ENCODE data around the gene TRIM67.
"Not testable (repeated sequence)": the region's sequence is repeated elsewhere in the genome, so short reads cannot be mapped to it uniquely, and the experiment has no call there.

The TRIM67 gene

DNA sequence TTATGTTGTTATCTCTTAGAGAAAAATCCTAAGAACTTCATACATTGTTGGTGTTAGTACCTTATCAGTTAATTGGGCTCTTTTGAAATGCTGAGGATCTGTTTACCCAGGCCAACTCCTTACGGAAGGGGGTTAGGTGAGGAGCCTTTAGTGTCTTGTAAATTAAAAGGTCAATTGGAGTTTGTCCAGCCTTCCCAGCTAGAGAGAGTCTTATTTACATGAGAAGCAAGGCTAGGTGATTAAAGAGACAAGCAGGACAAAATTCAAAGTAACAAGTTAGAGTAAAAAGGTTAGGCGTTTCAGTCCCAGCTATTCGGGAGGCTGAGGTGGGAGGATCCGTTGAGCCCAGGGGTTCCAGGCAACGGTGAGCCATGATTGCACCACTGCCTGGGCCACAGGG is 50.4 kb downstream of the TRIM67 start:
- H3K36me3 ChIP-seq (ENCODE audit: control insufficient read depth, low read depth, low read length); H3K9ac ChIP-seq (ENCODE audit: low read length); H3K27ac ChIP-seq (ENCODE audit: low read length); H3K4me1 ChIP-seq (ENCODE audit: control insufficient read depth, low read depth, low read length); H3K4me3 ChIP-seq (ENCODE audit: low read length); H3K9me3 ChIP-seq (ENCODE audit: control insufficient read depth, low read depth, low read length): not testable (repeated sequence)
- H3K27me3 ChIP-seq (ENCODE audit: control insufficient read depth, insufficient read depth, low read length): peaks cover 71% of the 10 kb centered on the region

DNA sequence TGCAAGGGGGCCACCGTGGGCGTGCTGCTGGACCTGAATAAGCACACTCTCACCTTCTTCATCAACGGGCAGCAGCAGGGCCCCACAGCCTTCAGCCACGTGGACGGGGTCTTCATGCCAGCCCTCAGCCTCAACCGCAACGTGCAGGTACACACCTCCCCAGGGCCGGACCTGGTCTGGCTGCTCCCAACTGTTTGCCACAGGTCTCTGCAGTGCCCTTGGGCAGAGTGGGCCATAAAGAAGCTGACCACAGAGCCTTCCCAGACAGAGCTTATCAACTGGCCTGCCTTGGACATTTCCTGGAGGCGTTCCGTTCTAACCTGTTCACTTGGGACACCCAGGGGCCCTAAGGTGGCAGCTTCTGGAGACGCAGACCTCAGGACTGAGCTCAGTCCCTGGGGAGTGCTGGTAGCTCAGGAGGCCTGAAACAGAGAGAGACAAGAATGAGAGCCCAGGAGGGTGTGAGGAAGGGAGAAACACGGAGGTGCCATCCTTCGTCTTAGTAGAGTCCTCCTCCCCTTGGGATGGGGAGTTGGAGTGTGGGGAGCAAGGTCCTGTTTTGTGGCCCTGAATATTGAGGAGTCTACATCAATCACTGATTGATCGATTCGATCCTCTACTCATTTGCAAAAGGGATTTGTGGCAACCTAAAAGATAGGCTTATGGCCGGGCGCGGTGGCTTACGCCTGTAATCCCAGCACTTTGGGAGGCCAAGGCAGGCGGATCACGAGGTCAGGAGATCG is 52.1 kb downstream of the TRIM67 start:
- Histone ChIP-seq H3K27me3 (ENCODE audit: control insufficient read depth, insufficient read depth, low read length) (peaks cover 83% of the 10 kb centered on the region), H3K36me3 (ENCODE audit: control insufficient read depth, low read depth, low read length) (no peaks in the 10 kb centered on the region), H3K9me3 (ENCODE audit: control insufficient read depth, low read depth, low read length) (no peaks in the 10 kb centered on the region), H3K4me3 (ENCODE audit: low read length) (no peak overlapping the region), H3K9ac (ENCODE audit: low read length) (no peak overlapping the region), H3K4me1 (ENCODE audit: control insufficient read depth, low read depth, low read length) (no peaks in the 10 kb centered on the region), H3K27ac (ENCODE audit: low read length) (no peak overlapping the region)

DNA sequence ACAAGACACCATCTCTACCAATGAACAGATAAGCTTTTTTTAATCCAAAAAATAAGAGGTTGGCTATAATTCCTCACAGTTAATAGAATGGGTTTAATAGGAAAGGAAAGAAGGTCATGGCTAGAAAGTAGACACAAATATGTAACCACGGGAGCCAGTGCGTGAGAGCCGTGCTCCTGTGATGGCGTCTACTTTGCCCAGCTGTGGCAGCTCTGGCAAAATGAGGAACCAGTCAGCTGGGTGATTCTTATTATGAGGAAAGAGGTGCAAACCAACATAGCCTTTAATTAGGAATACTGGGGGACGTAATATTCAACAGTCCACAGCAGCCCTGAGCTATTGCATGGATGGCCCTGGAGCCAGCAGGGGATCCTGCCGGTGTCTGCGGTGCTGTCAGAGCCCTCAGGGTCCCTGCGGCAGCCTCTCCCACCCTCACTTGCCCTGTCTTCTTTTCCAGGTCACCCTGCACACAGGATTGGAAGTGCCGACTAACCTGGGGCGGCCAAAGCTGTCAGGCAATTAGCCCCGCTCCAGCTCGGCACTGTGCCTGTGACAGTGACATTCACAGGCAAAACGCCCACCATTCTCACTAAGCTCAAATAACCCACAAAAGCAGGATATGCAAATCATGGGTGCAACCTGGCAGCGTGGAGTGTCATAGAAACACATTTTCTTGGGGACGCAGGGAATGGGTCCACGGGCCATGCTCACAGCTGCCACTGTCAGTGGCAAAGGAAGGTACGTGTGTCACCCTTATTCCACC is 53.2 kb downstream of the TRIM67 start:
- H3K36me3 ChIP-seq (ENCODE audit: control insufficient read depth, low read depth, low read length): no peaks in the 10 kb centered on the region
- H3K4me3 ChIP-seq (ENCODE audit: low read length): no peak overlapping the region
- no peak overlapping the region for H3K9ac ChIP-seq (ENCODE audit: low read length)
- H3K9me3 ChIP-seq (ENCODE audit: control insufficient read depth, low read depth, low read length): no peaks in the 10 kb centered on the region
- H3K4me1 ChIP-seq (ENCODE audit: control insufficient read depth, low read depth, low read length): no peaks in the 10 kb centered on the region
- H3K27ac ChIP-seq (ENCODE audit: low read length): no peak overlapping the region
- peaks cover 89% of the 10 kb centered on the region for H3K27me3 ChIP-seq (ENCODE audit: control insufficient read depth, insufficient read depth, low read length)

DNA sequence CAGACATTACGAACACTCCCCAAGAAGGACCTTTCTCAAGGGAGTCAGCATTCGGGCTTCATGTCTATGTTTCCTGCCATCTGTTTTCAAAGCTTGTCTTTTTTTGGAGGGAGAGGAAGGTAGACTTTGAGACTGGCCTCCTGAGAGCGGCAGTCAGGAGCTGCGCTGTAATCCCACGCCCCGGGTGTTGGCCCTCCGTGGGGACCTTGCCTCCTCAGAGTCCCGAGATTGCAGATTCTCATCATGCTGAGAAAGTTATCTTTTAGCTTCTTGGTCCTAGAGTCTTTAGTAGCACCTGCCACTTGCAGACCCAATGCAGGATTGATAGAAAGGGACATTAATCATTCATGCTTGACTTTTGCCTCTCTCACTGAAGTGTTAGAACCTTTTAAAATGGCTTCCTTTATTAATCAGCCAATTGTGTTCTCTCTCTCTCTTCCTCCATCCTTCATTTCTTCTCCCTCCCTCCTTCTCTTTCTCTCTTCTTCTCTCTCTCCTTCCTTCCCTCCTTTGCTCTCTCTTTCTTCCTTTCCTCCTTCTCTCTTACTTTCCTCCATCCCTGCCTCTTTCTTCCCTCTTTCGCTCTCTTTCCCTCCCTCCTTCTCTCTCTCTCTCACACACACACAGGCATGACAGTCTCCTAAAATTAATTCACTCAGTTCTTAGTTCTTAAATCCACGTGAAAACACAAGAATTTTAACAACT is 54.0 kb downstream of the TRIM67 start:
- no peak overlapping the region for H3K9ac ChIP-seq (ENCODE audit: low read length)
- H3K27ac ChIP-seq (ENCODE audit: low read length): no peak overlapping the region
- H3K4me3 ChIP-seq (ENCODE audit: low read length): no peak overlapping the region
- no peaks in the 10 kb centered on the region for H3K36me3 ChIP-seq (ENCODE audit: control insufficient read depth, low read depth, low read length)
- no peaks in the 10 kb centered on the region for H3K9me3 ChIP-seq (ENCODE audit: control insufficient read depth, low read depth, low read length)
- peaks cover 82% of the 10 kb centered on the region for H3K27me3 ChIP-seq (ENCODE audit: control insufficient read depth, insufficient read depth, low read length)
- no peaks in the 10 kb centered on the region for H3K4me1 ChIP-seq (ENCODE audit: control insufficient read depth, low read depth, low read length)

DNA sequence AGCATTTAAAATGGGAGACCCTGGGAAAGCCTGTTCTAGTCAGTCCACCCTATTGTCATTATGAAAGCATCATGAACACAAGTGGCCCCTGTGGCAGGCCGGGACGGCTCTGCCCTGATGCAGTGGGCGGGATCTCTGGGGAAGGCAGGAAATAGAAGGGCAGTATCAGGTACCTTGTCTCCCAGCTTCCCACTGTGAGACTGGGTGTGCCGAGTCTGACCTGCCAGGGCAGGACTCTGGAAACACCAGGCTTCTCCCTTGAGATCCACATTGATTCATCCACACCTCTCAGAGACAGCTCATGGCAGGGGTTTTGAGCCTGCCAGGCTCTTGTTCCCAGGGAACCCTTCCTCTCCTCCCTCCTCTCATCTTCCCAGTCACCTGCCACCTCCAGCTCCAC is 54.6 kb downstream of the TRIM67 start:
- no peaks in the 10 kb centered on the region for H3K4me1 ChIP-seq (ENCODE audit: control insufficient read depth, low read depth, low read length)
- no peak overlapping the region for H3K4me3 ChIP-seq (ENCODE audit: low read length)
- H3K27me3 ChIP-seq (ENCODE audit: control insufficient read depth, insufficient read depth, low read length): peaks cover 81% of the 10 kb centered on the region
- no peaks in the 10 kb centered on the region for H3K9me3 ChIP-seq (ENCODE audit: control insufficient read depth, low read depth, low read length)
- H3K27ac ChIP-seq (ENCODE audit: low read length): no peak overlapping the region
- no peak overlapping the region for H3K9ac ChIP-seq (ENCODE audit: low read length)
- no peaks in the 10 kb centered on the region for H3K36me3 ChIP-seq (ENCODE audit: control insufficient read depth, low read depth, low read length)

DNA sequence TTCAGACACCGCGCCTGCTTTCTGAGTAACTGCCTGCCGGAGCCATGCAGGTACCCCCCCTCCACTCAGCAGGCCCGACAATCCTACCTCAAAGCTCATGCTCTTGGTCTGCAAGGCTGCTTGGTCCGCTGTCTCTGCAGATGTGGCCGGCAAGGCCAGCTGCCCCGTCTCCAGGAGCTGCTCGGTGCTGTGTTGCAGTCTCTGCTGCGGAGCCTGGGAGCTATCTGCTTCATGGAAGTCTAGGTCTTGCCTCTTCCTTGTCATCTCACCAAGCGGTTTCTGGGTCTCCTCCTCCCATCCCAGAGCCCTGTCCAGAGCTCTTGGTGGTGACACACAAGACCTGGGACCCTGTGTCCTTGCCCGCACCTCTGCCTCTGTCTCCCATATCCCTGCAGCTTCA is 55.2 kb downstream of the TRIM67 start:
- H3K9ac ChIP-seq (ENCODE audit: low read length): no peak overlapping the region
- H3K27ac ChIP-seq (ENCODE audit: low read length): no peak overlapping the region
- H3K27me3 ChIP-seq (ENCODE audit: control insufficient read depth, insufficient read depth, low read length): peaks cover 75% of the 10 kb centered on the region
- no peaks in the 10 kb centered on the region for H3K36me3 ChIP-seq (ENCODE audit: control insufficient read depth, low read depth, low read length)
- no peaks in the 10 kb centered on the region for H3K4me1 ChIP-seq (ENCODE audit: control insufficient read depth, low read depth, low read length)
- no peaks in the 10 kb centered on the region for H3K9me3 ChIP-seq (ENCODE audit: control insufficient read depth, low read depth, low read length)
- no peak overlapping the region for H3K4me3 ChIP-seq (ENCODE audit: low read length)

DNA sequence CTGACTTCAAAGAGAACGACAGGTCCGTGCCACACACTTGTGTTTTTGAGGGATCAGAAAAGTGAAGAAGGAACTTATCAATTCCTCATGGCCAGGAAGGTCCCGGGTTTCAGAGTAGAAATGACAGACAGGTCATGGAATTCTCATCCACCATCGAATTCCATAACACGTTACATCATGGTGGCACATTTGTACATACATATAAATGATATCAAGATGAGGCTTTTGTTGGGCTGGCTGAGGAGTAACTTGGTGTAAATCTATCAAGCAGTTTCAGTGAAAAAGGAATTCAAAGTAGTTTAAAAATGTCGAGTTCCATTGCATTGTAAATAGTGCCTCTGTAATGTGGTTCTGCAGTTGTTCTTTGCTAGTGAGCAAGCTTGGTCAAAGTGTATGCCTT is 56.2 kb downstream of the TRIM67 start:
- Histone ChIP-seq H3K4me1 (ENCODE audit: control insufficient read depth, low read depth, low read length) (no peaks in the 10 kb centered on the region), H3K4me3 (ENCODE audit: low read length) (no peak overlapping the region), H3K9me3 (ENCODE audit: control insufficient read depth, low read depth, low read length) (no peaks in the 10 kb centered on the region), H3K36me3 (ENCODE audit: control insufficient read depth, low read depth, low read length) (no peaks in the 10 kb centered on the region), H3K27me3 (ENCODE audit: control insufficient read depth, insufficient read depth, low read length) (peaks cover 65% of the 10 kb centered on the region), H3K9ac (ENCODE audit: low read length) (no peak overlapping the region), H3K27ac (ENCODE audit: low read length) (no peak overlapping the region)

DNA sequence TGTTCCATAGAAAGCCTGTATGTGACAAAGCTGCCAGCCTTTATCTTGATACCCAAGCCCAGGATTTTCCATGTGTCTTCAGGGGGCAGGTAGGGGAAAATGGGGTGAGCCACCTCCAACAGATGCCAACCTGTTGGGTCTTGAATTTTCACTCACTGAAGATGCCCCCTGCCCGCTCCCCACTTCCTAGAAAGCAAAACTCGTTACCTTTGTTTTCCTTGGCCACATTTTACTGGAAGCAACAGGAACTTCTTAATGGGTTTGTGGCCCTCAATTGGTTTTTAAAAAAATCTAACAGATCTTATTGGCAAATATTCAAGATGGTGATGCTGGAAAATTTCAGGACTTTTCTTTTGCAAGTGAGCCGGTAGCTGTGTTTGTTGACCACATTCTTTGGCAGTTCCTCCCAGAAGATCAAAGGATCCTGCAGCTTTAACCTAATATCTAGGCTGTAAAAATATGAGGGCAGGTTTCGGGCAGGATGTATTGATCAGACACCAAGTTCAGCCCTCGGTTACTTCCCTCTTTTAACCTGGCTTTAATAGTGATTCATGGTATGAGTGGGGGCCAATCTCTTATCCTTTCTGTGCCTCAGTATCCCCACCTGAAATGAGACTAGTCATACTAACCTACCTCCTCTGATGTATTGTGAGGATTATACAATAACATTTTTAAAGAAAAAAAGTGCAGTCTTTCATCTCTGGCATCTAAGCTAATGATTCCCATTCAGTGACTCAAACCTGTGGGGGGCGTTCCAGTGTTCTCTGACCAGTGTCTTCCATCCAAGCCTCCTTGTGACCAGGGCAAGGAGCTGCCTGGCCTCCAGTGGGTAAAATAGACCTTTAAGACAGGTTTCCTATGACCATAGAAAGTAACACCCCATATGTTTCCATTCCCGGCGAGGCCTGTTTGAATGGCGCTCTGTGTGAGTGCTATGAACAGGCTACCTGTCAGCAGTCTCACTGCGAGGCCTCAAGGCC is 57.9 kb downstream of the TRIM67 start:
- Histone ChIP-seq H3K9me3 (ENCODE audit: control insufficient read depth, low read depth, low read length) (no peaks in the 10 kb centered on the region), H3K4me1 (ENCODE audit: control insufficient read depth, low read depth, low read length) (no peaks in the 10 kb centered on the region), H3K27me3 (ENCODE audit: control insufficient read depth, insufficient read depth, low read length) (peaks cover 48% of the 10 kb centered on the region), H3K9ac (ENCODE audit: low read length) (no peak overlapping the region), H3K36me3 (ENCODE audit: control insufficient read depth, low read depth, low read length) (peaks cover 8% of the 10 kb centered on the region), H3K27ac (ENCODE audit: low read length) (no peak overlapping the region), H3K4me3 (ENCODE audit: low read length) (no peak overlapping the region)

DNA sequence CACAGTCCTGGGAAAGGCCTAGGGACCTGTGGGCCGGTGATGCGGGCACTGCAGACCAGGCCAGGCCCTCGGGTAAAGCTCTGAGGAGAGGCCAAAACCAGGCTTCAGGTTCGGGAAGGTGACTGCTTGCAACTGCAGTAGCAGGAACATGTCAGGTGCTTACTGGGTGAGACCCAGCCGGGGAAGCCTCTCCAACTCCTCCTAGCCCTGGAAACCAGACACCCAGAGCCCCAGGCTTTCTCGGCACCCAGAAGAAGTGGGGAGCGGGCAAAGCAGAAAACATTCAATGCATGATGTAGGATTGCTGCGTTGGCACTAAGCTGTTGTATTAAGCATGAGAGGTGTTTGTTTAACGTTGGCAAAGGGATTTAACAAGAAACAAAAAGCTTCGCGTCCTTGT is 58.9 kb downstream of the TRIM67 start:
- H3K9me3 ChIP-seq (ENCODE audit: control insufficient read depth, low read depth, low read length): no peaks in the 10 kb centered on the region
- H3K4me3 ChIP-seq (ENCODE audit: low read length): no peak overlapping the region
- H3K27me3 ChIP-seq (ENCODE audit: control insufficient read depth, insufficient read depth, low read length): peaks cover 38% of the 10 kb centered on the region
- H3K27ac ChIP-seq (ENCODE audit: low read length): no peak overlapping the region
- H3K9ac ChIP-seq (ENCODE audit: low read length): no peak overlapping the region
- peaks cover 15% of the 10 kb centered on the region for H3K36me3 ChIP-seq (ENCODE audit: control insufficient read depth, low read depth, low read length)
- H3K4me1 ChIP-seq (ENCODE audit: control insufficient read depth, low read depth, low read length): no peaks in the 10 kb centered on the region

DNA sequence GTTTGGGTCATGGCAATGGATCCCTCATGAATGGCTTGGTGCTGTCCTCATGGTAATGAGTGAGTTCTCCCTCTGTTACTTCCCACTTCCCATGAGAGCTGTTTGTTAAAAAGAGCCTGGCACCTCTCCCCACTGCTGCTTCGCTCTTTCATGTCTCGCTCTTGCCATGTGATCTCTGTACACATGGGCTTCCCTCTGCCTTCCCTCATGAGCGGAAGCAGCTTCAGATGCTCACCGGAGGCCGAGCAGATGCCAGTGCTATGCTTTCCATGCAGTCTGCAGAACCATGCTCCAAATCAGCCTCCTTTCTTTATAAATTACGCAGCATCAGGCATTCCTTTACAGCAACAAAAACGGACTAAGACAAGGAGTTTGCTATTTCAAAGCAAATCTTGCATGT is 64.3 kb downstream of the TRIM67 start:
- no peaks in the 10 kb centered on the region for H3K27me3 ChIP-seq (ENCODE audit: control insufficient read depth, insufficient read depth, low read length)
- H3K4me1 ChIP-seq (ENCODE audit: control insufficient read depth, low read depth, low read length): no peaks in the 10 kb centered on the region
- H3K36me3 ChIP-seq (ENCODE audit: control insufficient read depth, low read depth, low read length): peaks cover 15% of the 10 kb centered on the region
- no peak overlapping the region for H3K9ac ChIP-seq (ENCODE audit: low read length)
- no peak overlapping the region for H3K27ac ChIP-seq (ENCODE audit: low read length)
- H3K9me3 ChIP-seq (ENCODE audit: control insufficient read depth, low read depth, low read length): no peaks in the 10 kb centered on the region
- no peak overlapping the region for H3K4me3 ChIP-seq (ENCODE audit: low read length)

DNA sequence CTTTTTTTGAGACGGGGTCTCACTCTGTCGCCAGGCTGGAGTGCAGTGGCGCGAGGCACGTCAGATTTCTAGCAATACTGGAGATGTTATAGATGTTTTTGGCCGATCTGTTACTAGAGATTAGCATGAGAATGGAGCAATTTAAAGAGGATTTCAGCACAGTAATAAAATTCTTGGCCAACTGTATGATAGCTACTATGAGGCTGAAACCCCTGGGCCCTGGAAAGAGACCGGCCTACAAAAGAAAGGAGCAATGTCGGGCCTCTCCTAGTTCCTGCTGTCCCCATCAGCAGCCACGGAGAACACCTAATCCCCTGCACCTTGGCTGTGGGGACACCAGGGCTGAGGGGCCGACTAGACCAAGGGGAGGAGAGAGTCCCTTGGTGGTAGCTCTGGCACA is 69.7 kb downstream of the TRIM67 start:
- Histone ChIP-seq H3K36me3 (ENCODE audit: control insufficient read depth, low read depth, low read length) (no peaks in the 10 kb centered on the region), H3K4me3 (ENCODE audit: low read length) (no peak overlapping the region), H3K27ac (ENCODE audit: low read length) (no peak overlapping the region), H3K9me3 (ENCODE audit: control insufficient read depth, low read depth, low read length) (no peaks in the 10 kb centered on the region), H3K4me1 (ENCODE audit: control insufficient read depth, low read depth, low read length) (no peaks in the 10 kb centered on the region), H3K9ac (ENCODE audit: low read length) (no peak overlapping the region), H3K27me3 (ENCODE audit: control insufficient read depth, insufficient read depth, low read length) (no peaks in the 10 kb centered on the region)

Data from iPS-18a (cell line).